ENCODE data around the gene ITPRID2.

DNA sequence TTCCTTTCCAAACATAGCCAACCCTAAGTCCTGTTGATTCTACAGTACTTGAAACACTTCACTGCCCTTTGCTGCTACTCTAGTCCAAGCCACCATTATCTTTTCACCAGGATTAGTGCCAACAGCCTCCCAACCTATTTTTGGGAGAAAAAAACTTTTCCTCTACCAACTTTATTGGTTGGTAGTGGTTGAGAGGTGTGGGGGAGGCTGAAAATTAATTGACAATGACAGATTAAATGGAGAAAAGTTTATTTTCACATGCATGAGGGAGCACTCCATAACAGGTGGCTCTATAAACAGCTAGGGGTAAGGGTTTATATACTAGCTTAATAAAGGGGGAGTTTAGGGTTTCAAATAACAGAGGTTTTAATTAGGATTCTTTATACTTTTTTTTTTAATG, 37.8 kb upstream of the ITPRID2 start:
- no peak for TF ChIP-seq RAD21 (IDR thresholded peaks at IDR 0.05; ENCODE audit: low read depth)
- TF ChIP-seq CTCF (IDR thresholded peaks at IDR 0.05 in 2 of 3, conservative IDR thresholded peaks at IDR 0.05 in 1 of 3; ENCODE audit: borderline replicate concordance in 1 of 3, insufficient read depth in 1 of 3, low read depth in 2 of 3, low read length in 2 of 3), result no peak
- no peak for TF ChIP-seq YY1 (IDR thresholded peaks at IDR 0.05; ENCODE audit: extremely low read depth, insufficient replicate concordance, low read depth, low read length)
